GM12864 (cell line): ENCODE data around the gene PLEKHH3.

Experiments
- DNase-seq: peaks from one replicate; pipeline ENCODE4 v3.0.0-alpha.2; 2011; ENCODE audit warnings: low read depth
- H3K4me3 ChIP-seq: 2 replicates; pipeline ENCODE4 v1.5.1; 2011; ENCODE audit warnings: mild to moderate bottlenecking, low read depth, low read length, control low read depth
- TF ChIP-seq, protein P1 (sequence below): IDR thresholded peaks from 2 replicates; pipeline ENCODE4 v1.5.1; 2011; ENCODE audit warnings: low read depth, mild to moderate bottlenecking, moderate library complexity, low read length, control low read depth, inconsistent platforms; ENCODE audit errors: missing control alignments

The PLEKHH3 gene

DNA sequence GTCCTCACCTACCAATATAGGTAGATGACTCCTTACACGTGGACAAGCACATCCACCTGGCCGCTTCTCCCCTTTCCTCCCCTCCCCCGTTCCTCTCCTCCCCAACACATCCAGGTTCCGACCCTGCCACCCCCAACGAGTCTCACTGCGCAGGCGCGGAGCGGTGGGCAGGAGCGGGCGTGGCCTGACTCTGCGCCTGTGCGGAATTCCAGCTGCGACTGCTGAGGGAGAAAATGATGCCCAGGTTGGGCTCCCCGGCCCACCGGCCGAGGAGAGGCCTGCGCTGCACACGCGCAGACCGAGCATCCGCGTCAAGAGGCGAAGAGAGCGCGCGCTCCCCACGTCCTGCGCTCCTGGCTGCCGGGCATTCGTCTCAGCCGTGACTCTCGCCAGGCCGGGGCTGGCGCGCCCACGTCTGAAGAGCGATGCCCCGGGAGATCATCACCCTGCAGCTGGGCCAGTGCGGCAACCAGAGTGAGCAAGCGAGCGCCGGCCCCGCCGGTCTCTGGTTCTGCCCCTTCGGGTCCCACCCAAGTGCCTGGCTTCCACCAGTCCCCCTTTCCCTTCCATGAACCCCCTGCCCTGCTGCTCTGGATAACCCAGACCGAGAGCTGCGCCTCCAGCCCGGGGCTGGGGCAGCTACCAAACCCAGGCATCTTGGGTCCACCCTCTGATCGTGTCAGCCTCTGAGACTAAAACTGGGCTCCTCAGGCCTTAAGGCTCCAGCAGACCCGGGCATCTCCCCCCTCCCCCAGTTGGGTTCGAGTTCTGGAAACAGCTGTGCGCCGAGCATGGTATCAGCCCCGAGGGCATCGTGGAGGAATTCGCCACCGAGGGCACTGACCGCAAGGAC is 17.5 kb downstream of the PLEKHH3 start, which contains the start of gene TUBG2:
TSS of gene TUBG2 (plus strand) at position 206 of the 853 bp plus-strand sequence. CDS start at position 426, 220 bp downstream.
- no peak for DNase-seq

DNA sequence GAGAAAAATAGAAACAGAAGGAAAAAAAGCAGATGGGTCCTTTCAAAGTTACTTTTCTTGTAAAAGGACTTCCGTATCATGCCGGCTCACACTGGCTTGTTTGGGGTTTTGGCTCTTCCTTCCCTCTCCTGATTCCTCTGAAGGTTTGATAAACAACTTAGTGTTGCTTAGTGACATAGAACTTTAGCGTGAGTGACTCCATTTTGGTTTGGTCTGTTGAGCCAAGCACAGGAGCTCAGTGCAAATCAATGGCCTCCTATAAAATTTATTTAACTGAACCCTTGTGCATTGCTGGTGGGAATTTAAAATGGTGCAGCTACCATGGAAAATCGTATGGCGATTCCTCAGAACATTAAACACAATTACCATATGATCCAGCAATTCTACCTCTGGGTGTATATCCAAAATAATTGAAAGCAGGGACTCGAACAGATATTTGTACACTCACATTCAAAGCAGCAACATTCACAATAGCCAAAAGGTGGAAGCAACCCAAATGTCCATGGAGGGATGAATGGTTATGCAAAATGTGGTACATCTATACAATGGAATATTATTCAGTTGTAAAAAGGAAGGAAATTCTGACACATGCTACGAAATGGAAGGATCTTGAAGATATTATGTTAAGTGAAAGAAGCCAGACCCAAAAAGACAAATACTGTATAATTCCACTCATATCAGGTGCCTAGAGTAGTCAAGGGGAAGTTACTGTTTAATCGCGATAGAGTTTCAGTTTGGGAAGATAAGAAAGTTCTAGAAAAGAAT is 18.8 kb downstream of the PLEKHH3 start:
- TF ChIP-seq, protein P1, sequence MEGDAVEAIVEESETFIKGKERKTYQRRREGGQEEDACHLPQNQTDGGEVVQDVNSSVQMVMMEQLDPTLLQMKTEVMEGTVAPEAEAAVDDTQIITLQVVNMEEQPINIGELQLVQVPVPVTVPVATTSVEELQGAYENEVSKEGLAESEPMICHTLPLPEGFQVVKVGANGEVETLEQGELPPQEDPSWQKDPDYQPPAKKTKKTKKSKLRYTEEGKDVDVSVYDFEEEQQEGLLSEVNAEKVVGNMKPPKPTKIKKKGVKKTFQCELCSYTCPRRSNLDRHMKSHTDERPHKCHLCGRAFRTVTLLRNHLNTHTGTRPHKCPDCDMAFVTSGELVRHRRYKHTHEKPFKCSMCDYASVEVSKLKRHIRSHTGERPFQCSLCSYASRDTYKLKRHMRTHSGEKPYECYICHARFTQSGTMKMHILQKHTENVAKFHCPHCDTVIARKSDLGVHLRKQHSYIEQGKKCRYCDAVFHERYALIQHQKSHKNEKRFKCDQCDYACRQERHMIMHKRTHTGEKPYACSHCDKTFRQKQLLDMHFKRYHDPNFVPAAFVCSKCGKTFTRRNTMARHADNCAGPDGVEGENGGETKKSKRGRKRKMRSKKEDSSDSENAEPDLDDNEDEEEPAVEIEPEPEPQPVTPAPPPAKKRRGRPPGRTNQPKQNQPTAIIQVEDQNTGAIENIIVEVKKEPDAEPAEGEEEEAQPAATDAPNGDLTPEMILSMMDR, result no peak
- H3K4me3 ChIP-seq, result no peak overlapping the region
- no peak for DNase-seq

More for the DNA sequence above, 17.5 kb downstream of the PLEKHH3 start, which contains the start of gene TUBG2:
- H3K4me3 ChIP-seq, result peak within 1 kb of the TSS; percentile 58
- TF ChIP-seq, protein P1, result no peak

DNA sequence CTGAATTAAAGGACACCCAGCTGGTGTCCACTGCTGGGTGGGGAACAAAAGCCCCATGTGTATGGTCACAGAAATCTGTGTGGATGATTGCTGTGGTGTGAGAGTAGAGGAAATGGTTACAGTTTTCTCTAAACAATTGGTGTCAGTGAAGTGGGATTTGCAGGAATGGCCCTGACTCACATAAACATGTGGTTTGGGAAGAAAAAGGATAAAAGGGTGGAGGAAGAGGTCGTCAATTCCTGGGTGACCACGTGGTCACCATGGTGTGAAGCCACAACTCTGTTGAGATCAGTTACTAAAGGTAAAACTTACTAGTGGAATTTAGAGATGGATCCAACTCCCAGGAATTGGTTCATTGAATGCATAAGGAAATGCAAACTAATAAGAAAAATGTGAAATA is 21.3 kb downstream of the PLEKHH3 start:
- no peak overlapping the region for H3K4me3 ChIP-seq
- DNase-seq, result no peak
- TF ChIP-seq, protein P1, result no peak

DNA sequence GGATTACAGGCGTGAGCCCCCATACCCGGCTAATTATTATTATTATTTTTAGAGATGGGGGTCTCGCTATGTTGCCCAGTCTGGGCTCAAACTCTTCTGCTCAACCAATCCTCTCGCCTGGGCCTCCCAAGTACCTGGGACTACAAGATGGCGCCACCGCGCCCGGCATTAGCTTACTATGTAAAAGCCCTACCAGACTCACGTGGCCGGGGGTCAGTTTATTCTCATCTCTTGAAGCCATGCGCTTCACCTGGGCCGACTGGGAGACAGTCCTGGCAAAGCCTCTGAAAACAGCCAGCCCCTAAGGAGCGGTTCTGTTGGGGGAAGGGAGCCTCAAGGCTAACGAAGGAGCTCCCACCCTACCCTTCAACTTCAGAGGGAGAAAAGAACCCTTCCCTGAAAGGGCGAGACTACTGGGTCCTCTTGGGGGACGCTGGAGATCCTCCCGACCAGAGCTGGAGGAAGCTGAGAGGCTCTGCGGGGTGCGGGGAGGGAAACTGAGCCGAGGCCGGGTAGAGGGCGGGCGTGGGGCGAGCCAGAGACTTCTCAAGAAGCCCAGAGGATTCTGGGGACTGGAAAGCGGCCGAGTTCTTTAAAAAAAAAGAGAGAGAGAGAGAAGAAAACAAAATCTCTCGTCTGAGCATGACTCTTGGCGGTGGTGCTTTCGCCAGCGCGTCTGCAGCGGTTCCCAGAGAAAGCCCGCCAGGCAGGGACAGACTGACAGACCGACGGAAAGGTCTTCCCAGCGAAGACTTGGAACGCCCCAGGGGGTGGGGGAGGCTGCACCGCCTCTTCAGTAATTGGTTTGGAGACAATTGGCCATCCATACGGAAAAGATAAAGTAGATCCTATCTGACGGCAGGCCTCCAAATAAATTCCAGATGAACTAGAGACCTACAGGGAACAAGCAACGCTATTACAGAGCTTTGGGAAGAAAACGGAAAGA is 23.3 kb downstream of the PLEKHH3 start:
- DNase-seq, result no peak
- no peak overlapping the region for H3K4me3 ChIP-seq
- TF ChIP-seq, protein P1, result no peak

DNA sequence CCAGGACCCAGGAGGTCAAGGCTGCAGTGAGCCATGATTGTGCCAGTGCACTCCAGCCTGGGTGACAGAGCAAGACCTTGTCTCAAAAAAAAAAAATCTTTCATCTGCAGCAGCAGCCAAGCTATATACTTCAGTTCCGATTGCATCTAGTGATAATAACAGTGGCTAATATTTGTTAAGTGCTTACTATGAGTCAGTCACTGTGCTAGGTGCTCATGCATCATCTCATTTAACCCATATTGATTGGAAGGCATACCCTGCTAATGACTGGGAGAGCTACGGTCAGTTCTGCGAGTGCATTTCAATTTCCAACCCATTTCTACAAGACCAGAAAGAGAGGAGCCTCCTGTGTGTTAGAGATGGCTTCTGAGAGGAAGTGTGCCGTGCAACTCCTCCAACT is 25.4 kb downstream of the PLEKHH3 start:
- TF ChIP-seq, protein P1, result no peak
- no peak overlapping the region for H3K4me3 ChIP-seq
- DNase-seq, result no peak

DNA sequence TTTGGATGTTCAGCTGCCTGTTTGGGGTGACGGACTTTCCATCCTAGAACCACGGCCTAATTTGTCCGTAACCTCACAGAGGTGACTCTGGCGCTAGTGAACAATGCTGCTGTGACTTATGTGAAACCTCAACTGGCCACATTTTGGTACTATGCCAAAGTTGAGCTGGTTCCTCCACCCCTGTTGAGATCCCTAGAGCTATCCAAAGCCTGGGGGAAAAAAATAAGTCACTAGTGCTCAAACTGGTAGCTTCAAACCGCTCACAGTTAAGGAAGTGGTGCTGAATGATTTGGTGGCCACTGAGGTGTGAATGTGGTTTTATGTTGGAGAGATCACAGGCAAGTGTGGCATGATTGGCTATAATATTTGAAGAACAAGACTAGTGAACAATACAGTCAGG is 29.0 kb downstream of the PLEKHH3 start:
- no peak overlapping the region for H3K4me3 ChIP-seq
- DNase-seq, result no peak
- TF ChIP-seq, protein P1, result no peak
